Pulmonary artery endothelial cell (primary cell): ENCODE measurements around the gene SLCO3A1. TPM values are rescaled to one million over a fixed set of nuclear protein-coding genes. Genes with fewer than 3 reads are reported as not detected.
"Not testable (repeated sequence)": the region's sequence is repeated elsewhere in the genome, so short reads cannot be mapped to it uniquely, and the experiment has no call there.

Source experiments
- DNase-seq: peaks from one replicate; pipeline ENCODE4 v3.0.0-alpha.2; 2011; ENCODE audit warnings: low read depth, low spot score
- total RNA-seq: library from RNA; depleted of rRNA; stranded (reverse); fragments of >200 nt; gene quantifications from 2 replicates; pipeline ENCODE4 v1.2.3, GENCODE V29; 2014

The SLCO3A1 gene
- total RNA-seq, 1 donor from 2014 or later: 1.9 TPM

DNA sequence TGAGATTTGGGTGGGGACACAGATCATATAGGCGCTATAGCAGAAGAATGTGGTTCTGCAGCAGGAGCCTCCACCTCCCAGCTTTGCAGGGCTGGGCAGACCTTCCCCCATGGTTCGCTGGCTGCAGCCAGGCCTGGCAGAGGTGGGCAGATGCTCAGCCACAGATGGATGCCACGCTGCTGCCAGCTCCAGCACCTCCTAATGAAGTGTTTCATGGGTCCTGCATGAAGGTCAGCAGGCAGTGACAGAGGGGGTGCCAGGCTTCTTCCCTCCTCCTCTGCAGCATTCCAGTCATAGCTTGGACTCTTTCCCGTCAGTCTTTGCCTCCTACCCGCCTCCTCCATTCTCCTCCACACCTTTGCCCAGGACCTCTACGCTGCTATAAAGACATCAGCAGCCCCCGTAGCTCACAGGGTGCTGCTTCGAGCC lies 85.9 kb downstream of the SLCO3A1 start:
- DNase-seq: no peak

DNA sequence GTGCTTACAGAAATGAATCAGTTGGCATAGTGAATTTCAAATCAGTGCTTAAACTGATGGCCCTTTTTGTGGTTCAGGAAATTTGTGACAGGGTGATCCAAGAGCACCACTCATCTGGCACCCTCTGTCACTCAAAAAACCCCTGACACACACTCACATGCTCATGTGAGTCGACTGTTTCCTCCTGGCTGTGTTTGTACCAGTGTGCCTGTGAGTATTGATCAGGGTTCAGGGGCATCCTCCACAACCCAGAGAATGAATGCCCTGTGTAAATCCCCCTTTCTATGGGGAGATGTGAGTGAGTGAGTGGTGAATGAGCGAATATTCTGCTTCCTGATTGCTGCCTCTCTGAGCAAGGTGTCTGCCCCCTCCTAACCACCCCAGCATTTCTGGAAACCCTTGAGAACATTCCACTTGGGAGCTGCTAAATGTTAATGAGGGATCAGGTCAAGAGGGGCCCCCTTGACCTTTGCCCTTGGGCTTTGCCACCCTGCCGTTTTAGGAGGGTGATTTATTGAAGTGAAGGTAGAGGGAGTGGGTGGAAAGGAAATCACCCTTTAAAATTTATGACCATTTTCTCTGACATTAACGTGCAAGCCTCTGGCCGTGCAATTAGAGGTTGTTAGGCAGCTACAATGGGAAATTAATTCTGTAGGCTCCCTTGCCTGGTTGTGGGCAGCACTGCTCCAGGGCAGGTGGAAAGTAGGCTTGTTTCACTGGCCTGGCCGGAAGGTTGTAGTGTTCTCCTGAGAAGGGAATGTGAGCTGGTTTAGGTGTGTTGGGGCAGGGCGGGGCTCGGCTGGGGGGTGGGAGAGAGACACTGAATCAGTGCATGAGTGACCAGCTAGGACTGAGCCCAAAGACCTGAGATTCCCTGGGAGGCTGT lies 87.2 kb downstream of the SLCO3A1 start:
- no peak for DNase-seq

DNA sequence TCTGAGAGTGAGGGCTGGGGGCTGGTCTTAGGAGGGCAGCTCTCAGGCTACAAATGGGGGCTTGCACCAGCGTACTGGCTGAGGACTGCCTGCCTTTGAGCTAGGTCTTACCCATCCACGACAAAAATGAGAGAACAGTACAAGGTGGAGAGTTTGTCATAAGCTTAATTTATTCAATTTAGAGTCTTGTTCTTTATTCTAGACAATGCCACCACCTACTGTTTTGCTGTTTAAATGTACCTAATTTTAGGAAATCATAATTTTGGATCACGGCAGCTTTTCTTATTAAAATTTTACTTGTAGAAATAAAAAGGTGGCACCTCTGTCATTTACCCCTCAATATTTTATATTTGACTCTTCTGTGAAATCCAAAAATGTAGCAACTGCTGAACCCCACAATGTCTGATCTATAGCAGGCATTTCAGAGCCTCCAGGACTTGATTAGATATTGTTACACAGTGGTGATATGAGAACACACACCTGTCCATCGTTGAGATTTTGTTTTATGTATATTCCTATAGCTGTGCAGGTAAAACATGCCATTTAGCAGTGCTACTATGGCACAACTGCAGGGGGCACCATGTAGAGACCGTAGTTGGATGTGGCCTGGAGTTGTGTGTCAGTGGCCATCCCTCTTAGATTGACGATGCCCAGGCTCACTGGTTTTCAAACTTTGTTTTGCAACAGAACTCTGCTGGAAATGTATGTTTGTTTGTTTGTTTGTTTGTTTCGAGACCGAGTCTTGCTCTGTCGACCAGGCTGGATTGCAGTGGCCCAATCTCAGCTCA lies 88.6 kb downstream of the SLCO3A1 start:
- DNase-seq: no peak

DNA sequence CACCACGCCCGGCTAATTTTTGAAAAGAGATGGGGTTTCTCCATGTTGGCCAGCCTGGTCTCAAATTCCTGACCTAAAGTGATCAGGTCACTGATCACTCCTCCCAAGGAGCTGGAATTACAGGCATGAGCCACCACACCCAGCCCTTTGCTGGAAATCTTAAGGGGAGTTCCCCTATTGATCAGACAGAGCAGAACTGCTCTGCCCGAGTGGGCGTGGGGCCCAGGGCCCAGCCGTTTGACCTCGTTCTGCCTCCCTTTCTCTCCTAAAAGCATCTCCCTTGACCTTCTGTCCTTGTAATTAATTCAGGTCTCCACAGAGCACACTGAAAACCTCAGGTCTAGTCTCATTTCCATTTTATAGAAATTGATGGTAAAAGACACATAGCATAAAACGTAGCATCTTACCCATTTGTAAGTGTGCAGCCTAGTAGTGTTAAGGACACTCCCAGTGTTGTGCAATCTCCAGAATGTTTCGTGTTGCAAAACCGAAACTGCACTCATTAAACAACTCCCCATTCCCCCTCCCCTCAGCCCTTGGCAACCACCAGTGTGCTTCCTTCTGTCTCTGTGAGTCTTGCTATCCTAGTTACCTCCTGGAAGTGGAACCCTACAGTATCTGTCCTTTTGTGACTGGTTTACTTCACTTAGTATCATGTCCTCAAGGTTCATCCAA lies 89.3 kb downstream of the SLCO3A1 start:
- DNase-seq: no peak

DNA sequence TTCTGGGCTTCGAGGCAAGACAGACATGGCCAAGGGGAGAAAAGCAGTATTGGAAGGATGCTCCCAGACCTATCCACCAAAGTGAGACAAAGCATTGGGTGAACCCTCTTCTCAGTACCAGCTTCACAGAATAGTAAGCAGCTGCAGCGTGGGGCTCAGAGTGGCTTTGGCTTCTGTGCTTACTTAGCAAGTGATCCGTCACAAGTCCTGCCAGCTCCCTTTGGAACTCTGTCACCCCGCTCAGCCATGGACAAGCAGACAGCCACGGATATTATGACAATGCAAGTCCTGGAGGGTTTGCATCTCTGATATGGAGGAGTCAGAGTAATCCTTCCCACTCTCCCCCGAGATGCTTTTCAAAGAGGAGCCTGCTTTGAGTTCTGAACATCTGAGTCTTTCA lies 90.8 kb downstream of the SLCO3A1 start:
- no peak for DNase-seq

DNA sequence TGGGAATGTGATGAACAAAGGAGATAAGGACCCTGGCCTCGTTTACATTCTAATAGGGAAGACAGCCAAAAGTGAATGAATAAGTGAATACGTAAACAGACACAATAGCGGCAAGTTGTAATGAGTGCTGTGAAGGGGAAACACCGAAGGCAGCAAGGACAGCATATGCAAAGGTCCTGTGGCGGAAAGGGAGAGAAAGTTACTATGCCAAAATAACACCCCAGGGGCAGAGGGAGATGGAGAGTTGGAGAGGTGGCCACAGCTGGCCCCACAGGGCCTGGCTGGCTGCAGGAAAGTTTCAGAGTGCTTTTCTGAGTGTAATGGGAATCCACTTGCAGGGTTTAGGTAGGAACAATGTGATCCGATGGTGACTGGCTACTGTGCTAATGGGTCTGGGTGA lies 91.9 kb downstream of the SLCO3A1 start:
- DNase-seq: no peak

DNA sequence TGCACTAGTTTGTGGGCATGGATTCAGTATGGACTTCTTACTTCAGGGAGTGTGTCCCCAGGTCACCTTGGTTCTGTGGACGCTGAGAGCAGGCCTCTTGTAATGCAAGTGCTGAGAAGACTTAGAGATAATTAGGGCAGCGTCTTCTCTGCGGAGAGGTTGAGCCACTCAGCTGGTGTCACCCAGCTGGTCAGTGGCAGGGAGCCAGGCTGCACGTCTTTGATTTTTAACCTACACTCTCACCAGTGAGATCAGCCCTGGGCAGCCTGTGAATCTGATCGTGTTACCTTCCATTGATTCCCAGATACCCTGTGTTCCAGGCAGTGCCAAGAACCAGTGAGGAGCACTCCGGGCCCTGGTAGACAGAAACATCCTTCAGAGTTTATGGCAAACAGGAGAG lies 92.6 kb downstream of the SLCO3A1 start:
- no peak for DNase-seq

DNA sequence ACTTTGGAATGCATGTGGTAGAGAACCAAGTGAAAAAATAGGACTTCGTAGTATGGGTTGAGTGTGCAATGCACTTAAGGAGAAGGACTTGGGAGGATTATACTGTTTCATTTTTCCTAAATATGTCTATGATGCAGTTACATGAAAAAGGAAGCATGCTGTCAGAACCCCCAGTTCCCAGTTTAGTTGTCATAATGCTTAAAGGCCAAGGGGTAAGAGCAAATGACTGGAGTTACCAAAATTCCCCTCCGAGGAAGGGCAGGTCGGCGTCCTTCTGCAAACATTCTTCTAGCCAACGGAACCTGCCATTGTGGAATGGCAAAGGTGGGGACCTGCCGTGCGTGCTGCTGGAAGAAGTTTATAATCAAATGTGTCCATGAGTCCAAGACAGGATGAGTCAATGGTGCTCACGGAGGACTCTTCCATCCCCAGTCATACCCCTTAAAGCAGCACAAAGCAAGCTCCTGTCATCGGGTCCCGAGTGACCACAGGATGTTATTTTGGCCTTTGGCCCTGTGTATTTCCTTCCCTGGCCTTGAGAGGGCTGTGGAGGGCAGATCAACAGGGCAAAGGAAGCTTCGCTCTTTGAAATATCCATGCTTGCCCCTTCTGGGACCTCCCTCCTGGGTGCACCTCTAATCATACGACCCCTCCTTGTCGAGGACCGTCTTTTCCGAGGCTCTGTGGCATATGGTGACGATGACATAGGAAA lies 93.2 kb downstream of the SLCO3A1 start:
- DNase-seq: no peak

DNA sequence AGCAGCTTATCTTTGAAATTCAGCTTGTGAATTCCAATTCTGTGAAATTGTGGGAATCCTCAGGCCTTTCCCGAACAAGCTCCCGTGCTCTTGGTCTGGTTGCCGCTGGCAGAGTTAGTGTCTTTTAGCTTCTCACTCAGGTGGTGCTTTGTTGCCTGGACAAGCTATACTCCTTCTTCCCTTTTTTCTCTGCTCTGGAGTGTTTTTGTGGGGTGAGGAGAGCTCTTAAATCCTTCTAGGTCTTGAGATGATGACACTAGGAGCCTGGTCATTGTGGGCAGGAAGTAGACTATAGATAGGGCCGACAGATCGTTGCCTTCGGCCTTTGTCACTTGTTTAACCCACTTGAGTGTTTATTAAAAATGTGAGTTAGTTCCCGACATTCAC lies 93.8 kb downstream of the SLCO3A1 start:
- no peak for DNase-seq

DNA sequence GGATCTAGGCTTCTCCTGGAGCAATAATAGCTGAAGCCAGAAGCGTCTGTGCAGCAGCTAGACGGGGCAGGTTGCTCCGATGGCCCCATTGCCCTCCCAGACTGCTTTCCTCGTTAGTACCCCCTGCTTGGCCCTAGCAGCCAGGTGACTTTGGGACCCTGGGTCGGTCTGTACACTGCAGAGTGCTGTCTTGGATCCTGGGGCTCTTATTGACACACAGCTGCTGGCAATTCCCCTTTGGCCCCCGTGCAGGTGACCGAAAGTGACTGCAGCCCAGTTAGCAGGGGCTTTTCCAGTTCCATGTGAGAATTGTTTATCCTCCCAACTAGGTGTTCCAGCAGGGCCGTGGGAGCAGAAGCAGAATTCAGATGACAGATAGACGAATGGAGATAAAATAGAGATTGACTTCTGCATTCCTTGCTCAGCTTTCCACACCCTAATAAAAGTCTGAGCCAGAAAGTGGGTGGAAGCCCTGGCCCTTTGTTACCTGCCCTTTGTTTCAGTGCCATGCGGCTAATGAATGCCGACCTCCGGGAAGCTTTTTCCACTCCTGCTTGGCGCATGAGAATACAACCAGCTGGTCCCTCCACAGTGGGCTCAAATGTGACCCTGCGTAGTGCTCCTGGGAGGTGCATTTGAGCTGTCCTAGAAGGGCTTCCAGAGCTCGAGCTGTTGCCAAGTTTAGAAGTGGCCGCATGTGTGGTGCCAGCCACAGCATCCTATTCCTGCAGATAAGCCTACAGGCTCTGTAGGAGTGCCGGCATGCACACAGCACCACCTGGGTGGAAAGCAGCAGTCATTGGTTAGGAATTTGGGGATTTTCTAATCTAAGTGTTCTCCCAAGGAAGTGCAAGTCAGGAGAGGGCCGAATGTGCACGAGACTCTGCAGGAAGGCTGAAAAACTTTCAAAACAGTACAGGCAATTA lies 94.4 kb downstream of the SLCO3A1 start:
- no peak for DNase-seq

DNA sequence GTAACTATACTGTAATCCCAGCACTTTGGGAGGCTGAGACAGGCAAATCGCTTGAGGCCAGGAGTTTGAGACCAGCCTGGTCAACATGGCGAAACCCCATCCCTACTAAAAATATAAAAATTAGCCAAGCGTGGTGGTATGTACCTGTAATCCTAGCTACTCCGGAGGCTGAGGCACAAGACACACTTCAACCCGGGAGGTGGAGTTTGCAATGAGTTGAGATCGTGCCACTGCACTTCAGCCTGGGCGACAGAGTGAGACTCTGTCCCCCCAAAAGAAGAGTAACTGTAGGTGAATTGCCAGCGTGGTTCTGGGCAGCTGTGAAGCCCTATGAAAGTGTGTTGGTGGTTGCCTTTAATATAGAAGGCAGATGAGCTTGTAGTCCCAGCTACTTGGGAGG lies 95.9 kb downstream of the SLCO3A1 start:
- DNase-seq: no peak

DNA sequence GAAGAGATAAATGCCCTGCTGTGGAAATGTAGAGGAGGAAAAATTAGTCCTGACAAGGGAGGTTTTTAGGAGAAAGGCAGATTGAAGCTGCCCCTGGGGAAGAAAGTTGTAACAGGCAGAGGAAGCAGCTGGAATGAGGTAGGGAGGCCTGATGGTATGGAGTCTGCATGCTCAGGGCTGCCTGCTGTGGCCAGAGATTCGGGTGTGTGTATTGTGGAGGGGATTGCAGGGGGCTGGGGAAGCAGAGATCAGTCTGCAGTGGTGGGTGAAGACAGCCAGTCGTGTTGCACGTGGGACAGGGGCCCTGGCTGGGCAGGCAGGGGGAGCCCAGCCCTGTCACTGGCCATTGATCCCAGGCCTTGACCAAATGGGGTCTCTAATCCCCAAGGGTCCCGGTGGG lies 96.5 kb downstream of the SLCO3A1 start:
- DNase-seq: no peak

DNA sequence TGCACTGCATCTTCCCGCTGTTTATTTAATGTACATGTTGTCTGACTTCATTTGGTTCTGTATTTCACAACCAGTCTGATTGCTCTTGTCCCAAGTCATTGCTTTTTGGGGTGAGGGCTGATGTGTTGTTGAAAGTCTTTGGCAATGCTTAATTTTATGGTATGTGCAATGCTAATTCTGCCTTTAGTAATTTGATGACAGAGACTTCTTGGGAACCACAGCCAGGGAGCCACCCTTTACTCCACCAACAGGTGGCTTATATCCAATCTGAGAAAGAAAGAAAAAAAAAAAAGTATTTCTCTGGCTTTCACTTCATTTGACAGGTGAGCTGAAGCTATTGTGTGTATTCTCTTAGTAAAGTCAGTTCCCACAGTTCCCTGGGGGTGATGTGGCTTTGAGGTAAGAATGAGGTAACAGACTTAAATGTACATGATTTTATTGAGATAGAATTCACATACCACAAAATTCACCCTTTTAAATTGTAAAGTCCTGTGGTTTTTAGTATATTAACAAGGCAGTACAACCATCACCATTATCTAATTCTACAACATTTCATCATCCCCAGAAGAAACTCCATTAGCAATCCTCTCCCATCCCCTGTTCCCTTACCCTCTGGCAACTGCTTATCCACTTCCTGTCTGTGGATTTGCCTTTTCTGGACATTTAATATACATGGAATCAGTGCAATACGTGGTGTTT lies 97.3 kb downstream of the SLCO3A1 start:
- no peak for DNase-seq

DNA sequence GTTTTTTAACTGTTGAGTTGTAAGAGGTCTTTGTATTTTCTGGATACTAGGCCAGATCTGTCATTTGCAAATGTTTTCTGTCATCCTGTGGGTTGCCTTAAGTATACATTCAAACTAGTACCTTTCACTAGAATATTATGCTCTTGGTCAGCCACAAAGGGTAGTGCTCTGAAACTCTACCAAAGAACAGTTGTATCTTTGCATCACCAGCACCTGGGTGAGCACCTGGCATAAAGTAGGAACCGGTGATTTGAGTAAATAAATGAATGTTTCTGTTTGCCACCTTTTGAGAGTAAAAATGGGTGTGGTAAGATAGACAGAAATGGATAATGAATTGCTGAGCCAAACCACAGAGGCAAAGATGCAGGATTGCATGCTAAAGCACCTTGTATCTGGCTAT lies 98.7 kb downstream of the SLCO3A1 start:
- no peak for DNase-seq

DNA sequence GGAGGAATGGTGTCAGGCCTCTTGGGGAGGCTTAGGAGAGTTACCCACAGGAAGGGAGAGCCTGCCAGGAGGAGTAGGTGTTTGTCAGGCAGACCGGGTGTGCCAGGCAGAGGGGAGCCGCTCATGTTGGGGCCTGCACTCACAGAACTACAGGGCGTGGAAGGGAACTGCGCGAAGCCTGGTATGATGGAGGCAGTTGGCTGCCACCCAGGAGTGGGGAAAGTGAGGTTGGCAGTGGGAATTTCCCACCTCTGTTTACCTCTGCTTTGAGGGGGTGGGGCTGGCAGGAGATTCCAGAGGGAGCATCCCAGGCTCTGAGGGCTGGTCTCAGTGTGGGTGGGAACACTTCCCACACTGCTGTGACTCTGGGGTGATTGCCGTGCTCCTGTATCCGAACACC lies 99.9 kb downstream of the SLCO3A1 start:
- no peak for DNase-seq

DNA sequence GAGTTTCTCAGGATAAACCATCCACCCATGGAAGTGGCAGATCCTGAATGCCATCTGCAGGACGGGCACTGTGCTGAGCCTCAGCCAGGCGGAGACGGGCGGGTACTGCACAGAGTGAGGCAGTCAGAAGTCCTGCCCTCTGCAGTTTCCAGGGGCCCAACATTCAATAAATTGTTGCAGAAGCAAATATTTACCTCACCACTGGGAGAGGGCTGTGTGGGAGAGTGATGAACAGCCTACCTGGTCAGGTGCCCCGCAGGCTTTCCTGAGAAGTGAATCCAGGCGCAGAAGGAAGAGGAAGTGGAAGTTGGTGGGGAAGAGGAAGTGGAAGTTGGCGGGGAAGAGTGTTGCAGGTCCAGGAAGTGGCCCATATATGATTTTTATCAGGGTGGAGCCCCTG lies 100.8 kb downstream of the SLCO3A1 start:
- DNase-seq: no peak

DNA sequence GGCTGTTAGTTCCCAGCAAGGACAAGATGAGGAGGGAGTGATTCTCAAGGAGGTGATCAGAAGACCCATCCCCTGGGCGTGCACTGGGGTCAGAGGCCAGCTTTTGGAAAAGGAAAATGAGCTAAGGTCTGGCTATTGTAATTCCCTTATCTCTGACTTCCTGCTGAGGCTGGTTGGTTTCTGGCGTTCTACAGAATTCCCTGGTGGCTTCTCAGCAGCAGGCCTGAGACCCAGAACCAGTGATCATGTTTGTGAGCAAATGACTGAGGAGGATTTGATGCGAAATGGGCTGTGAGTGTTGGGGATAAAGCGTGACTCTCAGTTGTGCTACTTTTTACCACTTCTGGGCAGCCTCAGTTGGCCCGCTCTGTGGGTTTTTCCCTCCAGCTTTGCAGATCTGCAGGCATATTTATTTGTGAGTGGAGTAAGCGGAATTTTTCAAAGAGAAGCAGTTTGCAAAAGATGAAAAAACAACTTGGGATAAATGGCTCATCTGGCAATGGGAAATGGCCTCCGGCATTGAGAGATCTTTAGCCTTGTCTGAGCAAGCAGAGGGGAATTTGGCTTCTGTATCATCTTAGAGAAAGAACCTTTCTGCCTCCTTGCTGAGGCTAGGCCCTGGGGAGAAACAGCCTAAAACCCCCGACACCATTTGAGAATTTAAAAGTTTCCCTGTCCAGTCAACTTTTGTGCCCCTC lies 102.7 kb downstream of the SLCO3A1 start:
- no peak for DNase-seq

DNA sequence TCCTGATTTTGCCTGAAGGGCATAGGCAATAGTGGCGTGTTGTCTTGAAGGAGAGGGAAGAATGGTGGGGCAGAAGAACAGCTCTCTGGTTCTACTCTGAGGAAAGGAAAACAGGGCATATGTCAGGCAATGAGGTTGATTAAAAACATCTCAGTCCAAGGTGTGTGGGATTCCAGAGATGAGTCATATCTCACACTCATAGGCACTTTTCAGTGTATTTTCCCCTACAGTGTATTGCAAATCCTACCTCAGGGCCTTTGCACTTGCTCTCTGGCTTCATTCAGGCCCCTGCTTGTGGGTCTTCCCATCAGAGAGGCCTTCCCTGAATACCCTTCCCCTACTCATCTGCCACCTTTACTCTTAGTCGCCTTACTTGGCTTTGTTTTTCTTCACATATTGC lies 107.8 kb downstream of the SLCO3A1 start:
- DNase-seq: no peak

DNA sequence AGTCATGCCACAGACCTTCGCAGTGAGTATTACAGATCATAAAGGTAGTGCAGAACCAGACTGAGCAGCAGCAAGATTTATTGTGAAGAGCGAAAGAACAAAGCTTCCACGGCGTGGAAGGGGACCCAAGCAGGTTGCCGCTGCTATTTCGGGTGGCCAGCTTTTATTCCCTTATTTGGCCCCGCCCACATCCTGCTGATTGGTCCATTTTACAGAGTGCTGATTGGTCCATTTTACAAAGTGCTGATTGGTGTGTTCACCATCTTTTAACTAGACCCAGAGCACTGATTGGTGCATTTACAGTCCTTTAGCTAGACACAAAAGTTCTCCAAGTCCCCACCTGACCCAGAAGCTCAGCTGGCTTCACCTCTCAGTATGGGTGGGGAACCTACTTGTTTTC lies 110.2 kb downstream of the SLCO3A1 start:
- not testable (repeated sequence) for DNase-seq
